Inflammatory macrophage (primary cell): ENCODE data around the gene NOSTRIN.

Experiments used
- DNase-seq, 2 donors: peaks; one replicate each; pipeline ENCODE4 v3.0.0-alpha.2; 2020 to 2022

Gene NOSTRIN

DNA sequence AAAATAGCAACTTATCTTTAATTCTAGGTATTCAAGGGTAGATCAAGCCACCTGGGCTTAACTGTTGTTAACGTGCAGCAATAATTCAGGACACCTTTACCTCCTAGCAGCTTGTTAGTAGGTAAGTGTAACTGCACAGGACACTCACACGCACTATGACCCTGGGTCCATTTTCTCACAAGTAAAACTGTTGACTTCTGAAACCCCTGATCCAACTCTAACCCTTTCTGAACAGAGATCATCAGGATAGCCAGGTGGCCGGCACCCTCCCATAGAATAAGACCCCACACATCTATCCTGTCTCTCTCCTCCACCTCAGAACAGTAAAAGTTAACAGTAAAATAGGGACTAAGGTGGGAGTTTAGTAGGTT, 87.2 kb downstream of the NOSTRIN start:
- DNase-seq, result no peak

DNA sequence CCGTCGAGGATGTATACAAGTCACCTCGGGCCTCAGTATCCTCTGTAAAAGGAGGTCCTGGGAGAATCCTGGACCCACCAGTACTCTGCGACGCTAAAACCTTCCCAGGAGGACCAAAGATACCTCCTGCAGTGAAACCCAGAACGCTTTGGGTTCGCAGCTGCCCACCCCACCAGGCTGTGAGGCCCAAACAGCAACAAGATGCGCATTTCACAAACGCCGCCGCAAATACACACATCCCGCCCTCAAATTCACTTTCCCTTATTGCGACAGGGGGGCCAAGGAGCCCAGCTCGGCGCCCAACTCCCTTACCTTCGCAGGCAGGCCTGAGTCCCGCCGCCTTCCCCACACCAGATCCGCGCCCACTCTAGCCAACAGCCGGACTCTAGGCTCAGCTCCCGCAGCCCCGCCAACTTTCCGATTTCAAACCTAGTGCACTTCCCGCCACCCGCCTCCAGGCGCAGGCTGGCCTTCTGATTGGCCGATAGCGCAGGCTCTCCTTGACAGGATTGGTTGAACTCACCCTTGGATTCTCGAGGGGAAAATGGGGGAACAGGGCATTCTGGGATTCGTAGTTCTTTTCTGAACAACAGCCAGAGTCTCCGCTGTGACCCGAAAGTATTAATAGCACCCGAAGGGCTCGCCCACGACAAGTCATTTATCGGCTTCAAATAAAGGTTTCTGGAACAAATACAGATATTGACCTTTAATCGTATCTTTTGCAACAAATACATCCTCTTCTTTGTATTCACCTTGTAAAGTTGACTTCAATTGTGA, 87.8 kb downstream of the NOSTRIN start, which contains the start of gene SPC25:
Gene SPC25 (minus strand): TSS at position 425 of the 777 bp plus-strand sequence. CDS start 911 bp downstream, outside the sequence.
- peak; percentile 89 to 94 for DNase-seq

DNA sequence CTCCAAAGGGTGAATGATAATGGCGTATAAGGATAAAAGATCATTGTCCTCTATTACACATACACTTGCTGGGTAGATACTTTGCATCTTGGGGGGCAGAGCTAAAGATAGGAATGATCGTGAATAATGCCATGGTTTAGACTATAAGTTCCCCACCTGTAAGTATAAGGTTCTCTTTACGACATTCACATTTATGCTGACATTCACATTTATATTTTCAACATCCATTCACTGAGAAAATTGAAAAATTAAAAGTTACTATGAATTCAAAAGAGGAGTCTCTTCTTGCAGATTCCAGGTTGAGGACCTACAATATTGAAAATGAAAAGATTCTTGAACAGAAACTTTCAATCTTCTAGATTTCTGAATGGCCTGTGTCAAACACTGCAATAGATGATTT, 89.9 kb downstream of the NOSTRIN start:
- no peak for DNase-seq

DNA sequence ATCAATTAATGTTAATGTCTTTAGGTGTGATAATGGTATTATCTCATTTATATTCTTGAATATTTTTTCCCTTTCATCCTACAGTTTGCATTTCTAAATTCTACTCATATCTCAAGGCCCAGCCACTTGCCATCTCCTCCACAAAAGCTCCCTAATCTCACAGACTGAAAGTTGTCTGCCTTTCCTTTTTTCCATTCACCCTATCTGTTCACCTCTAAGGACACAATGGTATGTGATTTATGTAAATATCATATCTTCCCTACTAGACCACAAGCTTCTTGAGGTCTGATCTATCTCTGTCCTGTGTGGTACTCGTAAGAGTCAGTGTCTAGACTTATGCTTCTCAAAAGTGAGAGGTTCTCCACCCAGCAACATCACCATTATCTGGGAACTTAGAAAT, 91.7 kb downstream of the NOSTRIN start:
- DNase-seq, result no peak

DNA sequence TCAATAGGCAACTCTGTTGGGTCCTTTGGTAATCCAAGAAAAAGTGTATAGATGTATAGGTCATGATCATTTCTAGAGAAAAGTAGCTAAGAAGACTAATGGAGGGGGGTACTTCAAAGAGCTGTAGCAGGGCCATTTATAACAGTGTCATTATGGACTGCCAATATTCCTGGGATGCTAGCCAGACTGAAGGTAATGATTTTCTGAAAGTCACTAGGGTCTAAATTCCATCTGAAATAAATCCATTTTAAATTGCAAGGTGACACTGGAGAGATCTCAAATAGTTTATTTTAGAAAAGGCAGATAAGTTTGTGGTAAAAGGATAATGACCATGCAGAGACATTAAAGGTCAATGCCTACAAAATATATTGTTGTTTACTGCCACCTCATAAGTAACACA, 92.3 kb downstream of the NOSTRIN start:
- no peak for DNase-seq

DNA sequence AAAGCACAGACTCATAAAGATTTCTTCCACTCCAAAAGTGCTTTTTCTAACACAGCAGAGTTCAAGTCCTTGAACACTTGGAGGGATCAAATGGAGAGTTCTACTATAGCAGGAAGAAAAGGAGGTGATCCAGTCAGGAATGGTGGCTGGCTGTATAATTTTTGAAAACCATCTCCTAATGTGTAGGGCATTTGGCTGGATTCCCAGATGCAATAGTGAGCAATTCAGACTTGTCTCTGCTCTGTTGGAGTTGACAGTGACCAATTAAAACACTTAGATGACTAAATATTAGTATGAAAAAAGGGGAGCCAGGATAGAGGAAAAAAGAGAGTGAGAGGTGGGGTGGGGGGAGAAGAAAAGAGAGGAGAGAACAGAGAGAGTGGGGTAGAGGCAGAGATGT, 93.3 kb downstream of the NOSTRIN start:
- no peak for DNase-seq

DNA sequence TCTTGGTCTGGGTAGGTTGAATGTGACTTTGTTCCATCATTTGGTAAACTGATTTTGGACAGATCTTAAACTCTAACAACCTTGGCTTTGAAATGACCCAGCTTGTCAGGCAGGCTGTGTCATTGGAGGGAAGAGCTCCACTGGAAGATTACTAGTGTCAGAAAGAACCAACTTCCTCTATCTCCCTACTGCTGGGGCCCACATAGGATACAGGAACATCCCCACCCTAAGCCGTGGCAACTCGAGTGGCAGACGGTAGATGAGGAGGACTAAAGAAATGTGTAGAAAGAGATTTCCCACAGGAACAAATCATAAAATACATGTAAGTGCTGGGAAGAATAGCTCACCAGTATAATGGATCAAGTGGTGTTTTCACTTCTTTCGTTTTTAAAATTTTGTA, 94.3 kb downstream of the NOSTRIN start:
- peak; percentile 15 to 19 for DNase-seq

DNA sequence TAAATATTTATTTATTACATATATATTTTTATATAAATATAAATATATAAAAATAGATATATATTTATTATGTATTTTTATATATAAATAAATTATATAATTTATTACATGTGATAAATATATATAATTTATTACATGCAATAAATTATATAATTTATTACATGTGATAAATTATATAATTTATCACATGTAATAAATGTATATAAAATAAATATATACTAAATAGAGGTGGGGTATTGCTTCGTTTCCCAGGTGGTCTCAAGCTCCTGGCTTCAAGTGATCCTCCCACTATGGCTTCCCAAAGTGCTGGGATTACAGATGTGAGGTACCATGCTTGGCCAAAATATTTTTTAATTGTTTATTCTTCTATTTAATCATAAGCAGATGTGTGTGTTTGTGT, 95.0 kb downstream of the NOSTRIN start:
- no peak for DNase-seq

DNA sequence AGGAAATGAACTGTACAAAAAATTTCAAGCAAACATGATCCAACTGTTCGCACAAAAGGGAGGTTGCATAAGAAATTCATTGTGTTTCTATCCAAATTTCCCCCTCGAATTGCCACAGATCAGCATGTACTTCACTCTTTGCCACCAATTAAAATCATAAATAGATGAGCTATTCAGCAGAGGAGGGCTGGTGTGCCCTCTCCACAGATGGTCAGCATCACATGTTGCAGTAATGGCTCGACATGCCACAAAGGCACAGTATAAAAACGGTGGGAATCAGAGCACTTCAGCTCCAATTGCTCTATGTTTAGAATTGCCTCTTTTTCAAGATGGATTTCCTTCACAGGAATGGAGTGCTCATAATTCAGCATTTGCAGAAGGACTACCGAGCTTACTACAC, 98.6 kb downstream of the NOSTRIN start, which contains the start of gene G6PC2:
Gene G6PC2 (plus strand): TSS at position 289 of the 400 bp plus-strand sequence. CDS start 41 bp downstream, at position 330.
- no peak for DNase-seq

DNA sequence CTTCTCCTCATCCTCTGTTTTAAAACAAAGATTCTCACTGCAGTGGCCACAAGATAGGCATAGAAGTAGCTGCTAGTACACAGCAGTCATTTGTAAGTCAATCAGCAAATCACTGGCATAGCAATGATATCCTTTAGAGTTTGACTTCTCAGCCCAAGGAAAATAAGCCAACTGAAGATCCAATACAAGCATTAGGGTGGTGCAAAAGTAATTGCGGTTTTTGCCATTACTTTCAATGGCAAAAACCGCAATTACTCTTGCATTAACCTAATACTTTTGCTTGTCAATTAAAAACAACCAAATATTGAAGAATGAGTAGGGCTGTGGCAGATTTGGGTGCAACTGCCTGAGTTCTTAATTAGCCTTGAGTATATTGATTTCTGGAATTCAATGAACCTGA, 101.5 kb downstream of the NOSTRIN start:
- DNase-seq, result no peak

DNA sequence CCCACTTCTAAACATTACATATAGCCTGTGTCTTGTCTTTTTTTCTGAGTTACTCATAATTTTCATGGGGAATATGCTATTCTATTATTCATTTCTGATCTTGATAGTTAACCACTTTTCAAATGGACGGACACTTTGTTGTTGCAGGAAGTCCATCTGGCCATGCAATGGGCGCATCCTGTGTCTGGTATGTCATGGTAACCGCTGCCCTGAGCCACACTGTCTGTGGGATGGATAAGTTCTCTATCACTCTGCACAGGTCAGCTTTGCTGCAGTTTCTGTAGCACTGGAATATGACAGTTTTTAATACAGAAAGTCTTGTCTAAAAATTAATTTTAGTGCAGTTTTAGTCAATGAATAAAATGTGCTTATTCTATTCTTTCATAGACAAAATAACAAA, 101.9 kb downstream of the NOSTRIN start:
- DNase-seq, result no peak

DNA sequence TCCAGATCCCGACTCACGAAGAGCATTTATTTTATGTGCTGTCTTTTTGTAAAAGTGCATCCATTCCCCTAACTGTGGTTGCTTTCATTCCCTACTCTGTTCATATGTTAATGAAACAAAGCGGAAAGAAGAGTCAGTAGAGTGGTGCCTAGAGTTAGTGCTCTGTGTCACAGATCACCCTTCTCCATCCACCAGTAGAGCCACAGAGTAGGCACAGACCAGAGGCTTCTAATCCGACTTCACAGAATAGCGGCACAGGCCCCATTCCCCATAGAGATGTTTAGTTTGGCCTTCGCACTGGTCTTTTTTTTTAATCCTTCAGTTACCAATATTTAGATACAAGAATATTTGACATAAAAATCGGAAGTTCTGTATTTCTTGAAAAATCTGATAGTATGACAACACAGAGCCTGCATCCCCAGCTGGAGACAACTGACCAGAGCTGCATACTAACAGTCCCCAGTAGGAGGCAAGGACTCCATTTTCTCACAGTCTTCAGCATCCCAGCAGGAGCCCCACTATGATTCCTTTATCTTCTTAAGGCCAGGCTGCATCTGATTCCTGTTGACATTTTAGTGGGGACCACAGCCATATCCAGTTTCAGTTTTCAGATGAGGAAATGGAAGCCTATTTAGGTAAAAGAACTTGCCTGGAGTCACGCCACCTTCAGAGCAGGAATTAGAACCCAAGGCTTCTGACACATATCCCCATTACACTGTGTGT, 105.7 kb downstream of the NOSTRIN start:
- DNase-seq, result no peak

DNA sequence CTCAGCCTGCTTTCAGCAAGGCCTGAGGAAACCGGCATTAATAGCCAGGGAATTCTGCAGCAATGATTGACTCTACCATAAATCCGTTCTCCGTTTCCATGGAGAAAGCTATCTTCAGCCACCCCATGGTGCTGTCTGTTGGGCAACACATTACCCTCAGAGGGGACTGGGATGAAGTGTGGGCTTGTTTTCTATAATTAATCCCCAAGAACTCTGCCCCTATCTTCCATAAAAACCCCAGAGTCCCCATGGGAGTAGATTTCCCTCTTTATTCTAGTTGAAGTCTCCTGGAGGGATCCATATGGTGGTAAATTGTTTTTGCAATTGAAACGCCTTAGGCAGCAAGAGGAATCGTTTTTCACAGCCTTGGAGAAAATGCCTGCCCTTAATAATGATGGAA, 107.9 kb downstream of the NOSTRIN start:
- no peak for DNase-seq

DNA sequence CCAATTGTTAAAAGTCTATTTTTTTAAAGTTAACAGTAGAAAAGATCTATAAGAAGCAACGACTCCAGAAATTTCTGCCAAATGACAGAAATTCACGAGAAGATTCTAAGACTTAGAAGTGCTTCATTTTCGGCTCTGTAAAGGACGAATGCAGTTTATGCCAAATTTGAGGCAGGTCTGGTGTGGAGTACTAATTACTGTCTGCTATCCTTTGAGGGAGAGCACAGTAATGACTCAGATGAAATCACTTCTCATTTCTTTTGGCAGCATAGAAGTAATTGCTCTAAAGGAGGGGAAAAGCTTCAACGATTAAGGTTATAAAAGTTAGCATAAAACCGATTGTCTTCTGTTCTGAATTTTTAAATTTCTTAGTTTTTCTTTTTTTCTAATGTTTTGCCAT, 110.0 kb downstream of the NOSTRIN start:
- no peak for DNase-seq

DNA sequence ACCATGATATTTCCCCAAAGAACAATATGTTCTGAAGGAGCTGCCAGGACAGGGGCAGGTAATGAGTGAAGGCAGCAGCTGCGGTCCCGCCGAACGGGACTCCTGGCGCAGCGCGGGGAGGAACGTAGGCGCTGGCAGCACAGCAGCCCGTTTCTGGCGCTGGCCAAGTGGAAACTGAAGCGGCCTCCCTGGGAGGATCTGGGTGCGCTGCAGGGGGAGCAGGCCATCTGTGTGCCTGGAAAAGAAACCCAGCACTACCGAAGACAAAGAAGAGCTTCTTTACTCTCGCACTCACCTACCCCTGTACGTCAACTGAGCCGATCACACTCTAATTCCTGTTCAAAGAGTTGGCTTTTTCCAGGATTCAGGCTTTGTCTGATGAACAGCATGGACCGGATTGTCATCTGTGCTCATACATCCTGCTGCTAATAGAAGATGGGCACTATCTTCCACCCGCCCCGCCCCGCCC, 110.5 kb downstream of the NOSTRIN start:
- peak in 1 of 2 donors; percentile 3 for DNase-seq

DNA sequence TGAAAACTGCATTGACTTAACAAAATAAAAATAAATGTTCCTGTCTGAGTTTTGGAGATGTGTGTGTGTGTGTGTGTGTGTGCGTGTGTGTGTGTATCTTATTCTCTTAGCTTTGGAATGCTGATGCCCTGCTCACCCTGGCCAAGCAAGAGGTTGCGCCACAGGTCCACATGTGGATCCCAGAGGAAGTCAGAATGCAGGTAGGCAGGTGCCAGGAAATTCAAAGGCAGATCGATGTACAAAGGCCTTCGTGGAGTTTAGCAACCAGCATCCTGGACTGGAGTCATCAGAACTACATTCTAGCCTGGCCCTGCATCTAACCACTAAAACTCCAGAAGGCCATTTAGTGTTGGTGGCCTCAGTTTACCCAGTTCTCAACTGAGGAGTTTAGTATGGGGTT, 111.1 kb downstream of the NOSTRIN start:
- no peak for DNase-seq
